ENCODE data around the gene TRIM72.
"Not testable (repeated sequence)": the region's sequence is repeated elsewhere in the genome, so short reads cannot be mapped to it uniquely, and the experiment has no call there.

TRIM72 gene

GRCh38 chr16:31213877-31214707 is at the start of gene TRIM72:
Gene TRIM72, plus strand, starts transcription at chr16:31214119. Its CDS starts 620 bp downstream, at chr16:31214739.
- in situ Hi-C loops (cut with MboI; ENCODE audit: low sequenced_read_pairs, unreplicated experiment) = no loop called here
- no peak for DNase-seq (ENCODE audit: low spot score)

GRCh38 chr16:31167315-31167714 is 46.6 kb upstream of the TRIM72 start:
- TF ChIP-seq CTCF (IDR thresholded peaks at IDR 0.05; ENCODE audit: borderline replicate concordance, control extremely low read depth, extremely low read depth, insufficient read depth, missing control alignments) = no peak
- in situ Hi-C loops (cut with MboI; ENCODE audit: low sequenced_read_pairs, unreplicated experiment) = no loop called here
- DNase-seq (ENCODE audit: low spot score) = no peak

More at GRCh38 chr16:31213877-31214707, at the start of gene TRIM72:
- no peak for TF ChIP-seq CTCF (IDR thresholded peaks at IDR 0.05; ENCODE audit: borderline replicate concordance, control extremely low read depth, extremely low read depth, insufficient read depth, missing control alignments)

- no peak for TF ChIP-seq CTCF (IDR thresholded peaks at IDR 0.05; ENCODE audit: borderline replicate concordance, control extremely low read depth, extremely low read depth, insufficient read depth, missing control alignments)
- in situ Hi-C loops (cut with MboI; ENCODE audit: low sequenced_read_pairs, unreplicated experiment) = no loop called here
These were observed 45.1 kb upstream of the TRIM72 start for GRCh38 chr16:31168848-31169247.

GRCh38 chr16:31170048-31170447 is 43.9 kb upstream of the TRIM72 start:
- in situ Hi-C loops (cut with MboI; ENCODE audit: low sequenced_read_pairs, unreplicated experiment); DNase-seq (ENCODE audit: low spot score): not testable (repeated sequence)

More at GRCh38 chr16:31168848-31169247, 45.1 kb upstream of the TRIM72 start:
- DNase-seq (ENCODE audit: low spot score) = no peak

GRCh38 chr16:31177136-31177535 is 36.8 kb upstream of the TRIM72 start:
- no peak for DNase-seq (ENCODE audit: low spot score)
- in situ Hi-C loops (cut with MboI; ENCODE audit: low sequenced_read_pairs, unreplicated experiment) = loop anchor here (25.0 kb wide), 1 partner anchor 185 kb away; the partner anchor contains the start of gene ITGAX
- no peak for TF ChIP-seq CTCF (IDR thresholded peaks at IDR 0.05; ENCODE audit: borderline replicate concordance, control extremely low read depth, extremely low read depth, insufficient read depth, missing control alignments)

- TF ChIP-seq CTCF (IDR thresholded peaks at IDR 0.05; ENCODE audit: borderline replicate concordance, control extremely low read depth, extremely low read depth, insufficient read depth, missing control alignments) = no peak
- no peak for DNase-seq (ENCODE audit: low spot score)
- in situ Hi-C loops (cut with MboI; ENCODE audit: low sequenced_read_pairs, unreplicated experiment) = loop anchor here (25.0 kb wide), 1 partner anchor 183 kb away; the partner anchor contains the start of gene ITGAX
These were observed 34.6 kb upstream of the TRIM72 start for GRCh38 chr16:31179219-31179746.
